A549 (cell line): ENCODE data around the gene CHPF2. TPM values are rescaled to one million over a fixed set of nuclear protein-coding genes. Genes with fewer than 3 reads are reported as not detected.

Source experiments
- ATAC-seq, 2 experiments: fragments of 200-7000 bp in 1 of 2; fragments of >200 bp in 1 of 2; cut with Nextera tagmentation in 1 of 2; cut with Tn5 transposase in 1 of 2; 3 replicates each; pipeline versions ENCODE4 v1.8.0 to v1.9.1; 2018 to 2020; ENCODE audit warnings: mild to moderate bottlenecking in 1 of 2, moderate library complexity in 1 of 2
- CTCF ChIA-PET: fragments of 300-600 bp; sonication (Branson Sonifier 250); formaldehyde crosslinking; extraction: SDS; loops from one replicate; lab custom pipeline; 2021; ENCODE audit warnings: antibody characterized with exemption, inconsistent platforms; lab: Yijun Ruan, JAX
- POLR2A ChIA-PET: fragments of 350-600 bp; formaldehyde crosslinking; extraction: SDS; loops from one replicate; lab custom pipeline; 2021; ENCODE audit warnings: antibody characterized with exemption, inconsistent platforms; lab: Yijun Ruan, JAX
- DNase-seq, 2 experiments: peaks; one replicate each; pipeline versions ENCODE4 v3.0.0 to v3.0.0-alpha.2; 2011 to 2016; ENCODE audit warnings: low read depth in 1 of 2, low spot score in 1 of 2
- FAIRE-seq: peaks from 2 replicates; lab custom pipeline; 2011; peaks lifted over from hg19 to GRCh38; lab: Jason Lieb, UNC
- H3K27ac ChIP-seq, 2 experiments: fragments of >200 bp; sonication (Bioruptor Twin); formaldehyde crosslinking; 3 replicates each; pipeline ENCODE4 v1.5.1; 2016 to 2017
- H3K4me1 ChIP-seq: fragments of >200 bp; sonication (Bioruptor Twin); formaldehyde crosslinking; 3 replicates; pipeline ENCODE4 v1.6.1; 2016
- H3K4me2 ChIP-seq: fragments of >200 bp; sonication (Bioruptor Twin); formaldehyde crosslinking; 3 replicates; pipeline ENCODE4 v1.6.1; 2016
- H3K4me3 ChIP-seq: fragments of >200 bp; sonication (Bioruptor Twin); formaldehyde crosslinking; 3 replicates; pipeline ENCODE4 v1.5.1; 2016
- H3K9me3 ChIP-seq: fragments of >200 bp; sonication (Bioruptor Twin); formaldehyde crosslinking; 3 replicates; pipeline ENCODE4 v1.6.1; 2016
- CHD2 ChIP-seq: fragments of 150-350 bp; IDR thresholded peaks from 2 replicates; pipeline ENCODE4 v1.6.1; 2014; ENCODE audit warnings: low read length; ENCODE audit not compliant: partially characterized antibody
- EHF ChIP-seq: fragments of 250-450 bp; sonication (Bioruptor Pico); IDR thresholded peaks from 2 replicates; pipeline ENCODE4 v1.5.0; 2020; ENCODE audit warnings: mild to moderate bottlenecking
- EHMT2 ChIP-seq: fragments of 200-600 bp; sonication (generic); IDR thresholded peaks from 2 replicates; pipeline ENCODE4 v1.6.1; 2016; ENCODE audit warnings: antibody characterized with exemption, low read depth, mild to moderate bottlenecking, moderate library complexity
- FOSL2 ChIP-seq, 2 experiments: fragments of 450-650 bp in 1 of 2; fragments of >200 bp in 1 of 2; sonication (Bioruptor Twin) in 1 of 2; formaldehyde crosslinking; IDR thresholded peaks; 2 replicates each; pipeline versions ENCODE4 v1.5.0 to v1.6.1; 2016 to 2020; ENCODE audit warnings: mild to moderate bottlenecking in 1 of 2, moderate library complexity in 1 of 2
- GATA3 ChIP-seq: IDR thresholded peaks from 2 replicates; pipeline ENCODE4 v1.6.1; 2012; ENCODE audit warnings: borderline replicate concordance
- HDAC2 ChIP-seq: fragments of 200-600 bp; sonication (generic); IDR thresholded peaks from 2 replicates; pipeline ENCODE4 v1.6.1; 2016
- HOXB13 ChIP-seq: fragments of 250-450 bp; sonication (Bioruptor Pico); IDR thresholded peaks from 2 replicates; pipeline ENCODE4 v1.5.0; 2020; ENCODE audit warnings: low read depth, mild to moderate bottlenecking, moderate library complexity
- JUN ChIP-seq, 2 experiments: fragments of >200 bp; sonication (Bioruptor Twin); formaldehyde crosslinking; IDR thresholded peaks; 2 replicates in 1 of 2; 3 replicates in 1 of 2; pipeline ENCODE4 v1.6.1; 2016 to 2017
- KDM5A ChIP-seq: fragments of 200-600 bp; sonication (generic); IDR thresholded peaks from 2 replicates; pipeline ENCODE4 v1.6.1; 2016; ENCODE audit warnings: antibody characterized with exemption, mild to moderate bottlenecking
- MAFK ChIP-seq: fragments of 450-650 bp; IDR thresholded peaks from 2 replicates; pipeline ENCODE4 v1.6.1; 2014; ENCODE audit not compliant: partially characterized antibody
- NFE2L2 ChIP-seq: fragments of 150-350 bp; conservative IDR thresholded peaks from 2 replicates; pipeline ENCODE4 v1.6.1; 2014; ENCODE audit warnings: low read length
- NPAS2 ChIP-seq: fragments of 250-450 bp; sonication (Bioruptor Pico); IDR thresholded peaks from 2 replicates; pipeline ENCODE4 v1.8.0; 2022; ENCODE audit warnings: mild to moderate bottlenecking, moderate library complexity, borderline replicate concordance
- POLR2A ChIP-seq: IDR thresholded peaks from 2 replicates; pipeline ENCODE4 v1.6.1; 2012; ENCODE audit warnings: mild to moderate bottlenecking, low read length
- RAD21 ChIP-seq, 2 experiments: fragments of >200 bp in 1 of 2; sonication (Bioruptor Twin) in 1 of 2; formaldehyde crosslinking in 1 of 2; IDR thresholded peaks in 1 of 2; conservative IDR thresholded peaks in 1 of 2; 2 replicates in 1 of 2; 3 replicates in 1 of 2; pipeline ENCODE4 v1.6.1; 2012 to 2018; ENCODE audit warnings: inconsistent platforms in 1 of 2
- RARB ChIP-seq: fragments of 250-450 bp; sonication (Bioruptor Pico); IDR thresholded peaks from 2 replicates; pipeline ENCODE4 v1.8.0; 2021; ENCODE audit warnings: mild to moderate bottlenecking, moderate library complexity
- SREBF2 ChIP-seq: fragments of 450-650 bp; IDR thresholded peaks from 2 replicates; pipeline ENCODE4 v1.6.1; 2014; ENCODE audit warnings: mild to moderate bottlenecking, moderate library complexity
- ZSCAN20 ChIP-seq: fragments of 250-450 bp; sonication (Bioruptor Pico); IDR thresholded peaks from 2 replicates; pipeline ENCODE4 v1.8.0; 2022; ENCODE audit warnings: mild to moderate bottlenecking, moderate library complexity
- WGBS: methylation state at CpG from one replicate; pipeline ENCODE4 v1.1.6; 2017; ENCODE audit errors: missing lambda C conversion rate; 5-methylcytosine and 5-hydroxymethylcytosine counted together
- polyA minus RNA-seq: library from RNA; depleted of rRNA, polyadenylated mRNA; stranded (reverse); fragments of >200 nt; gene quantifications from 2 replicates; pipeline ENCODE4 v1.2.3, GENCODE V29; 2011; rRNA and poly(A)+ RNA removed
- polyA plus RNA-seq, 4 experiments: library from polyadenylated mRNA; depleted of rRNA in 3 of 4; stranded (reverse); fragments of >200 nt; fragmentation: RNase III in 1 of 4; extraction: RNeasy Plus Mini Kit Qiagen cat#74134 plus additional on column Dnase treatment in 1 of 4; gene quantifications; 2 replicates in 3 of 4; 3 replicates in 1 of 4; pipeline ENCODE4 v1.2.3, GENCODE V29; 2011 to 2017
- TF ChIP-seq, protein P1 (sequence below): IDR thresholded peaks from 2 replicates; pipeline ENCODE4 v1.6.1; 2012
- TF ChIP-seq, protein P2 (sequence below): IDR thresholded peaks from 2 replicates; pipeline ENCODE4 v1.6.1; 2012
- TF ChIP-seq, protein P3 (sequence below): fragments of >200 bp; sonication (Bioruptor Twin); formaldehyde crosslinking; IDR thresholded peaks from 3 replicates; pipeline ENCODE4 v1.6.1; 2016

Gene CHPF2, protein sequence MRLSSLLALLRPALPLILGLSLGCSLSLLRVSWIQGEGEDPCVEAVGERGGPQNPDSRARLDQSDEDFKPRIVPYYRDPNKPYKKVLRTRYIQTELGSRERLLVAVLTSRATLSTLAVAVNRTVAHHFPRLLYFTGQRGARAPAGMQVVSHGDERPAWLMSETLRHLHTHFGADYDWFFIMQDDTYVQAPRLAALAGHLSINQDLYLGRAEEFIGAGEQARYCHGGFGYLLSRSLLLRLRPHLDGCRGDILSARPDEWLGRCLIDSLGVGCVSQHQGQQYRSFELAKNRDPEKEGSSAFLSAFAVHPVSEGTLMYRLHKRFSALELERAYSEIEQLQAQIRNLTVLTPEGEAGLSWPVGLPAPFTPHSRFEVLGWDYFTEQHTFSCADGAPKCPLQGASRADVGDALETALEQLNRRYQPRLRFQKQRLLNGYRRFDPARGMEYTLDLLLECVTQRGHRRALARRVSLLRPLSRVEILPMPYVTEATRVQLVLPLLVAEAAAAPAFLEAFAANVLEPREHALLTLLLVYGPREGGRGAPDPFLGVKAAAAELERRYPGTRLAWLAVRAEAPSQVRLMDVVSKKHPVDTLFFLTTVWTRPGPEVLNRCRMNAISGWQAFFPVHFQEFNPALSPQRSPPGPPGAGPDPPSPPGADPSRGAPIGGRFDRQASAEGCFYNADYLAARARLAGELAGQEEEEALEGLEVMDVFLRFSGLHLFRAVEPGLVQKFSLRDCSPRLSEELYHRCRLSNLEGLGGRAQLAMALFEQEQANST
- polyA plus RNA-seq (2011; rRNA removed) (14.9 and 17.2 TPM in 2 replicates), polyA plus RNA-seq (2017; fragmentation: RNase III; extraction: RNeasy Plus Mini Kit Qiagen cat#74134 plus additional on column Dnase treatment) (24.7 to 29.6 TPM (median 28.0 TPM) in 3 replicates), polyA minus RNA-seq (16.7 and 27.0 TPM in 2 replicates)
- 22.6 and 34.6 TPM in 2 replicates for polyA plus RNA-seq (2012; cell fraction: cytosol; rRNA removed)
- polyA plus RNA-seq (2012; cell fraction: nucleus; rRNA removed) = 62.9 and 75.7 TPM in 2 replicates

DNA sequence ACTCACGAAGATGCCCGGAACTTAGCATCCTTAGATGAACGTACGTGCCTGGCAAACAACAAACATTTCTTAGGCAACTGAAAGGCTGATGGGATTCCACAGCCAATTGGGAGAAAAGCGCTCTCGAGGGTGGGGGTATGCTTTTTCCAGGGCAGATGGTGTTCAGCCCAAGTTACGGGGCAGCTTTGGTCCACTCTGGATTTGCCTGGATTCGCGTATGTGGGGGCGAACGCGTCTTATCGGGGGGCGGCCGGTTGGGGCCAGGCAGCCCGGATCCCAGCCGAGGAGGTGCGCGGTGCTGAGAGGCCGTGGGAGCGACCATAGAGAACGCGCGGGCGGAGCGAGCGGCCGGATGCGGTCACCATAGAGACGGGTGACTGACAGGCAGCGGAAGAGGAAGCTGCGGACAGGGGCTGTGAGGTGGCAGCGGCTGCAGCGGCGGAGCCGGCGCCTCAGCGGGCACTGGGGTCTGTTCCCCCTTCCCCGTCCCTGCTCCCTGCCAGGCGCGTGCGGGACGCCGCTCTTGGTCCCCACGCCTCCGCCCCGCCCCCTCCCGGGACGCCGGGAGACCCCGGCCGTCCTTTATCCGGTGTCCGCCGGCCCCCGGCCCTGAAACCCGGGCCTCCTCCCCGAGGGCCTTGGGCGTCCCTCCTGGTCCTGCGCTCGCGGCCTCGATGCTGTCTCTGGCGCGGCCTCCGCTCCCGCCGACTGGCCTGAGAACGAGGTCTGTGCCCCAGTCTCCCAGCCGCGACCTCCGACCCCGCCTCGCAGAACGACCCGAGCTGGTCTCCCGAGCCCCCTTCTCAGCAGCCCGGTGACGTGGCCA is at the start of gene CHPF2:
Gene CHPF2, plus strand, starts transcription at position 393 of the 826 bp plus-strand sequence. CDS start 1,529 bp downstream, outside the sequence.
- WGBS = 0% methylated on average over 41 of the region's 79 CpGs
- ATAC-seq (peak; percentile 96 to 99), DNase-seq (peak; percentile 83 to 98), FAIRE-seq (no peak)
- TF ChIP-seq JUN (IDR thresholded peaks at IDR 0.05) = peak in 1 of 2 experiments; percentile 80; a peak in 3 of 5 replicates
- peak; percentile 7; the same call in 1 of the 2 replicates for TF ChIP-seq KDM5A
- TF ChIP-seq GATA3 = peak; percentile 14; the same call in 1 of the 2 replicates
- peak; percentile 85 for TF ChIP-seq POLR2A
- TF ChIP-seq HDAC2 = no peak
- TF ChIP-seq, protein P1, sequence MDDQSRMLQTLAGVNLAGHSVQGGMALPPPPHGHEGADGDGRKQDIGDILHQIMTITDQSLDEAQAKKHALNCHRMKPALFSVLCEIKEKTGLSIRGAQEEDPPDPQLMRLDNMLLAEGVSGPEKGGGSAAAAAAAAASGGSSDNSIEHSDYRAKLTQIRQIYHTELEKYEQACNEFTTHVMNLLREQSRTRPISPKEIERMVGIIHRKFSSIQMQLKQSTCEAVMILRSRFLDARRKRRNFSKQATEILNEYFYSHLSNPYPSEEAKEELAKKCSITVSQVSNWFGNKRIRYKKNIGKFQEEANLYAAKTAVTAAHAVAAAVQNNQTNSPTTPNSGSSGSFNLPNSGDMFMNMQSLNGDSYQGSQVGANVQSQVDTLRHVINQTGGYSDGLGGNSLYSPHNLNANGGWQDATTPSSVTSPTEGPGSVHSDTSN = peak; percentile 98
- TF ChIP-seq NFE2L2 = no peak
- no peak for TF ChIP-seq MAFK
- no peak for TF ChIP-seq HOXB13 (CRISPR knock-in tag)
- TF ChIP-seq CHD2 = no peak
- no peak for TF ChIP-seq FOSL2 (IDR thresholded peaks at IDR 0.05)
- TF ChIP-seq FOSL2 (CRISPR knock-in tag; IDR thresholded peaks at IDR 0.05) = no peak
- no peak for TF ChIP-seq RAD21 (conservative IDR thresholded peaks at IDR 0.05 in 1 of 2, IDR thresholded peaks at IDR 0.05 in 1 of 2)
- TF ChIP-seq, protein P2, sequence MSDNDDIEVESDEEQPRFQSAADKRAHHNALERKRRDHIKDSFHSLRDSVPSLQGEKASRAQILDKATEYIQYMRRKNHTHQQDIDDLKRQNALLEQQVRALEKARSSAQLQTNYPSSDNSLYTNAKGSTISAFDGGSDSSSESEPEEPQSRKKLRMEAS = peak; percentile 70
- TF ChIP-seq, protein P3, sequence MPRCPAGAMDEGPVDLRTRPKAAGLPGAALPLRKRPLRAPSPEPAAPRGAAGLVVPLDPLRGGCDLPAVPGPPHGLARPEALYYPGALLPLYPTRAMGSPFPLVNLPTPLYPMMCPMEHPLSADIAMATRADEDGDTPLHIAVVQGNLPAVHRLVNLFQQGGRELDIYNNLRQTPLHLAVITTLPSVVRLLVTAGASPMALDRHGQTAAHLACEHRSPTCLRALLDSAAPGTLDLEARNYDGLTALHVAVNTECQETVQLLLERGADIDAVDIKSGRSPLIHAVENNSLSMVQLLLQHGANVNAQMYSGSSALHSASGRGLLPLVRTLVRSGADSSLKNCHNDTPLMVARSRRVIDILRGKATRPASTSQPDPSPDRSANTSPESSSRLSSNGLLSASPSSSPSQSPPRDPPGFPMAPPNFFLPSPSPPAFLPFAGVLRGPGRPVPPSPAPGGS = peak; percentile 79; the same call in 2 of the 3 replicates
- TF ChIP-seq NPAS2 (CRISPR knock-in tag) = no peak
- Histone ChIP-seq H3K9me3 (no peaks in the 10 kb centered on the region), H3K27ac (peak within 1 kb of the TSS; percentile 86 to 96), H3K4me2 (peak within 1 kb of the TSS; percentile 91), H3K4me3 (peak within 1 kb of the TSS; percentile 78), H3K4me1 (peaks cover 26% of the 10 kb centered on the region)
- ChIA-PET CTCF (interaction anchor here (0.6 to 6.5 kb wide), 4 partner anchors 11 to 121 kb away, joined by 3 to 69 read pairs (median 4); no protein-coding TSS in a partner anchor), POLR2A (interaction anchor here (0.9 to 1.7 kb wide), 6 partner anchors 9 to 108 kb away, joined by 3 to 9 read pairs (median 4); no protein-coding TSS in a partner anchor)

DNA sequence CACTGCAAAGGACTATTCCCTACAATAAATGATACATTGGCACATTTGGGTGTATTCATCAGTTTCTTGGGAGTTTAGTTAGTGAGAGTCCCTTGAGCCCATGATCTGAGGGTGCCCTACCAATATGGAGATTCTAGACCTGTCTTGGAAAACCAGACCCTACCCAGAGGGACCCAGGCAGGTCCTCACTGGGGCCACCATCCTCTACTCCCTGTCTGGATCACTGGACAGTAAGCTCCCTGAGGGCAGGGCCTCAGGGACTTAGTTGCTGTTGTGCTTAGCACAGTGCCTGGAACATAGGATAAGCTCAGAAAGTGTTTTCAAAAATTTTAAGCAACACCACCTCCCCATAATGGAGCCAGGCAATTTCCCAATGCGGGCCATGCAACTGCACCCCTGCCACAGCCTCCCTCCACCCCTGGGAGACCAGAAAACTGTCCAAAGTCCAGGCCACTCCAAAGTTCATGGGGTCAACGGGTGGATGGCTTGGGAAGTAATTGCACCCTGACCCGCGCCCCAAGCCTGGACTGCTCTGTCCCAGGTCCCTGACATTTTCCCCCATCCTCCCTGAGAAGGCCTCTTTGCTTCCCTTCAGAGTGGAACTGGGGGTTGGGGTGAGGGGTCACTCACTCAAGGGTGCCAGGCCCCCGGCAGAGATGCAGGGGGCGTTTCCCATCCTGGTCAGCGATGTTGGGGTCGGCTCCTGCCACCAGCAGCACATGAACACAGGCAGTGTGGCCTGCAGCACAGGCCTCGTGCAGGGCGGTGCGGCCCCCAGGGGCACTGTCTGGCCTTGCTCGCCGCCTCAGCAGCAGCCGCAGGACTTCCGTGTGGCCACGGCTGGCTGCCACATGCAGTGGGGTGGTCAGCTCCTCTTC is 46.3 kb upstream of the CHPF2 start:
- 61% methylated on average over 8 of the region's 16 CpGs for WGBS
- Histone ChIP-seq H3K4me3 (no peak overlapping the region), H3K4me1 (no peaks in the 10 kb centered on the region), H3K9me3 (no peaks in the 10 kb centered on the region), H3K27ac (no peak overlapping the region), H3K4me2 (no peak overlapping the region)
- CTCF ChIA-PET = interaction anchor here (2.4 kb wide), 1 partner anchor 14 kb away, joined by 10 read pairs; no protein-coding TSS in a partner anchor
- TF ChIP-seq RAD21 (conservative IDR thresholded peaks at IDR 0.05 in 1 of 2, IDR thresholded peaks at IDR 0.05 in 1 of 2) = no peak
- TF ChIP-seq, protein P1 = no peak
- TF ChIP-seq EHMT2 = no peak
- no peak for TF ChIP-seq EHF (CRISPR knock-in tag)
- TF ChIP-seq SREBF2 = no peak
- no peak for TF ChIP-seq ZSCAN20 (CRISPR knock-in tag)
- TF ChIP-seq RARB (CRISPR knock-in tag) = no peak
- no peak for TF ChIP-seq JUN (IDR thresholded peaks at IDR 0.05)
- DNase-seq (no peak), ATAC-seq (no peak), FAIRE-seq (no peak)
- POLR2A ChIA-PET = no interaction called here
